Glomerular endothelial cell (primary cell): ENCODE data around the gene CIRBP. TPM values are rescaled to one million over a fixed set of nuclear protein-coding genes. Genes with fewer than 3 reads are reported as not detected.
"Not testable (repeated sequence)": the region's sequence is repeated elsewhere in the genome, so short reads cannot be mapped to it uniquely, and the experiment has no call there.

Experiments used
- DNase-seq: peaks from one replicate; pipeline ENCODE4 v3.0.0-alpha.2; 2011; ENCODE audit warnings: low read depth, low spot score; ENCODE audit errors: extremely low read depth
- total RNA-seq: library from RNA; depleted of rRNA; stranded (reverse); fragments of >200 nt; gene quantifications from 2 replicates; pipeline ENCODE4 v1.2.3, GENCODE V29; 2015

The CIRBP gene
- total RNA-seq, 1 donor from 2014 or later = 231 TPM

- no peak for DNase-seq
Observed at GRCh38 chr19:1241417-1242095, 27.6 kb upstream of the CIRBP start, which contains the start of gene ATP5F1D. ATP5F1D (plus strand) TSS chr19:1241751; CDS start chr19:1241851, 100 bp downstream.

GRCh38 chr19:1243768-1244692 is 25.1 kb upstream of the CIRBP start:
- no peak for DNase-seq

GRCh38 chr19:1244693-1245451 is 24.3 kb upstream of the CIRBP start:
- DNase-seq = no peak

GRCh38 chr19:1245494-1246264 is 23.5 kb upstream of the CIRBP start:
- no peak for DNase-seq

DNA sequence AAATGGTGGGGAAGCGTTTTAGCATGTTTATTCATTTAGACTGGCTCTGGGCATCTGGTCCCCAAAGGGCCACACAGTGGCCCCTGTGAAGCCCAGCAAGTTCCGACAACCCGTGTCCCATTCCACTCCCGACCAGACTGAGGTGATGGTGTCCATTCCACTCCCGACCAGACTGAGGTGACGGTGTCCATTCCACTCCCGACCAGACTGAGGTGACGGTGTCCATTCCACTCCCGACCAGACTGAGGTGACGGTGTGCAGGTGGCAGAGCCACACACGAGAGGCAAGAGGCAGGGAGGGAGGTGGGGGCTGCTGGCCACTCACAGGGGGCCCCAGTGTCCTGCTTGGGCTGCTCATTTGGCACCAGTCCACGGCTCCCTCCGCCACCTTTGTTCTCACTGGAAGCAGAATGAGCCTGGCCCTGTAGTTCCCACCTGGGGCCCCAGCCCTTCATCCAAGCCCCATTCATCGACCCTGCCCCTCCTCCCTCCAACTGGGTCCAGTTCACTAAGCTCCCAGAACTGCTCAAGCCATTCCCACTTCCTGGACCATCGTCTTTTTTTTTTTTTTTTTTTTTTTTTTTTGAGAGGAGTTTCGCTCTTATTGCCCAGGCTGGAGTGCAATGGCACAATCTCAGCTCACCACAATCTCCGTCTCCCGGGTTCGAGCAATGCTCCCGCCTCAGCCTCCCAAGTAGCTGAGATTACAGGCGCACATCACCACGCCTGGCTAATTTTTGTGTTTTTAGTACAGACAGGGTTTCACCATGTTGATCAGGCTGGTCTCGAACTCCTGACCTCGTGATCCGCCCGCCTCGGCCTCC is 22.7 kb upstream of the CIRBP start:
- not testable (repeated sequence) for DNase-seq

DNA sequence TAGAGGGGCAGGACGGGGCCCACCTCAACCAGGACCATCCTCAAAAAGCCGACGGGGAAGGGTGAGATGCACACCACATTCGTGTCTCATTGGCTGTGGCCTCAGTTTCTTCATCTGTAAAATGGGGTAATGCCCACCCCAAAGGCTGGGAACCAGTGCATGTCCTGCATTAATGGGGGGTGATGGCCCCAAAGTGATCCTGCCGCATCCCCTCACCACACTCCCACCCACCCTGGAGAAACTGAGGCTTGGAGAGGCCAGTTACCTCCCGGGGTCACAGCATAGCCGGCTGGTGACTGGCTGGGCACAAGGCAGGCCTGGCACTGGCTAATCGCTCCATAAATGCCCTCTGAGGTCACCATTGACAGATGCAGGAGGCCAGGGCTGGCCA is 21.4 kb upstream of the CIRBP start:
- DNase-seq = no peak

GRCh38 chr19:1248139-1248785 is 20.9 kb upstream of the CIRBP start, which contains the start of gene MIDN:
MIDN (plus strand) TSS chr19:1248583; CDS start chr19:1250297, 1,714 bp downstream.
- DNase-seq = no peak

DNA sequence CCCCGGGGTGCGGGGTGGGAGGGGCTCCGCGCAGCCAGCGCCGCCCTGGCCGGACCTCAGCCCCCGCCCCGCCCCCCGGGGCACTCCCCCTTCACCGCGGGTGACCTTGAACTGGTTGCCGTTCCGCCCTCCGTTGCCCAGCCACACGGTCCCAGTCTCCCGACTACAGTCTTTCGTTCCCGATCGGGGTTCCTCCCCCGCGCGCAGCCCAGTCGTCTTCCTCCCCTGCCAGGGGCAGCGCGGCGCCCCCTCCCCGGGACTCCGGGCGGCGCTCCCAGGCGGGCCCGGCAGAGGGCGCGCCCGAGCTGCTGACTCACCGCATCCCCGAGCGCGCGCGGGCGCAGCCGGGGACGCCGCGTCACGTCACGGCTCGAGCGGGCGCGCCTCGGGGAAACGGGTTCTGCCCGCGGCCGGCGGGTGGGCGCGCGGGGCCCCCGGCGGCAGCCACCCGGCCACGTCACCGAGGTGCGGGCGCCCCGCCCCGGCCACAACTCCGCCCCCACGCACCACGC is 20.3 kb upstream of the CIRBP start:
- DNase-seq = no peak

- no peak for DNase-seq
Observed at GRCh38 chr19:1249298-1249989, 19.7 kb upstream of the CIRBP start.

DNA sequence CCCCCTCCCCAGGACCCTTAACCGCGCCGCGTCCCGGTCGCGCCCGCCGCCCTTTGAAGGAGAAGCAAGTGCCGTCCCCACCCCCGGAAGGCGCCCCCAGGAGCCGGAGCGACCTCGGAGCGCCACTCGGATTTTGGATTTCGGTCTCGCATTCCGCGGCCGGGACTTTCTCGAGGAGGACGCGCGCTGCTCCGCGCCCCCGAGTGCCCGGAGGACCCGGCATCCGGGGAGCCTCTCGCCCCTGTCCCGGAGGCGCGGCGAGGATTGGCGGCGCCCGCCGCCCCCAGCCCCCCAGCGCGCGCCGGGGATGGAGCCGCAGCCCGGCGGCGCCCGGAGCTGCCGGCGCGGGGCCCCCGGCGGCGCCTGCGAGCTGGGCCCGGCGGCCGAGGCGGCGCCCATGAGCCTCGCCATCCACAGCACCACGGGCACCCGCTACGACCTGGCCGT is 19.1 kb upstream of the CIRBP start:
- no peak for DNase-seq

- no peak for DNase-seq
Observed at GRCh38 chr19:1250437-1251260, 18.5 kb upstream of the CIRBP start.

GRCh38 chr19:1251330-1252220 is 17.6 kb upstream of the CIRBP start:
- DNase-seq = no peak

DNA sequence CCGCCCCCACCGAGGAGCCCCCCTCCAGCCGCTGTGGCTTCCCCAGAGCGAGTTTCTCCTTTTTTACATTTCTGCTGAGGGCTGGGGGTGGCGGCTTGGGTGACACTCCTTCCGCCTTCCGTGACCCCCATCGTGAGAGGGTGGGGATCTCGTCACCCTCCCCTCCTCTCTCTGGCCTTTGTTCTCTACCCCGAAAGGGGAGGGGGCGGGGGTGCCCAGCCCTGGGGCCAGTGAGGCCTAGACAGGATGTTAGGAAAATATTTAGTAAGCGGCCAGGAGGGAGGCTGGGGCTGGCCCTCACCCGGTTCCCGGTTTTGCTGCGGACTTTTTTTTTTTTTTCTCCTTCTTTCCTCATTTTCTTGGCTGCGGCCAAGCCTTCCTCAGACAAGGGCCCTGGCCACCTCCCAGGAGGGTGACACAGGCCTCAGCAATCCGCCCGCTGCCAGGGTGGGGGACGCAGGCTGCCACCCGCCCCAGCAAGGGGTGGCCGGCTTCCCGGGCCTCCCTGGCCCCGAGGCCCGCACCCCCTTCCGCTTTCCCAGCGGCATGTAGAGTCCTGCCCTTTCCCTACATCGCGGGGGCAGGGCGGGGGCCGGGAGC is 16.8 kb upstream of the CIRBP start:
- no peak for DNase-seq

GRCh38 chr19:1252821-1253513 is 16.2 kb upstream of the CIRBP start:
- no peak for DNase-seq

GRCh38 chr19:1253514-1254080 is 15.5 kb upstream of the CIRBP start:
- DNase-seq = no peak
